Calu3 (cell line): Measurements from ENCODE around the gene PWWP2B. TPM values are rescaled to one million over a fixed set of nuclear protein-coding genes. Genes with fewer than 3 reads are reported as not detected.

ENCODE experiments used
- BruUV-seq: library from RNA; stranded (reverse); fragments of 400-500 nt; replicated peaks from 2 replicates; lab custom pipeline; 2021; lab: Mats Ljungman, UMichigan
- CTCF ChIA-PET: fragments of 300-600 bp; sonication (Branson Sonifier 250); formaldehyde crosslinking; loops from one replicate; lab custom pipeline; 2022; ENCODE audit warnings: antibody characterized with exemption; lab: Charles Lee
- DNase-seq: peaks from one replicate; pipeline ENCODE4 v3.0.0; 2022
- H3K27ac Mint-ChIP-seq: one replicate; pipeline ENCODE4 v1.8.0; 2022; ENCODE audit warnings: mixed read lengths; ENCODE audit not compliant: unreplicated experiment
- H3K27me3 Mint-ChIP-seq: one replicate; pipeline ENCODE4 v1.8.0; 2022; ENCODE audit warnings: mixed read lengths; ENCODE audit not compliant: unreplicated experiment
- H3K36me3 Mint-ChIP-seq: one replicate; pipeline ENCODE4 v1.8.0; 2022; ENCODE audit warnings: mild to moderate bottlenecking, moderate library complexity, mixed read lengths; ENCODE audit not compliant: insufficient read depth, unreplicated experiment
- H3K4me1 Mint-ChIP-seq: one replicate; pipeline ENCODE4 v1.8.0; 2022; ENCODE audit warnings: mild to moderate bottlenecking, low read depth, mixed read lengths; ENCODE audit not compliant: unreplicated experiment
- H3K4me3 Mint-ChIP-seq: one replicate; pipeline ENCODE4 v1.8.0; 2022; ENCODE audit warnings: mild to moderate bottlenecking, low read depth, moderate library complexity, mixed read lengths; ENCODE audit not compliant: unreplicated experiment
- H3K9me3 Mint-ChIP-seq: one replicate; pipeline ENCODE4 v1.8.0; 2022; ENCODE audit warnings: low read depth, mixed read lengths; ENCODE audit not compliant: unreplicated experiment
- intact Hi-C: fragments of 100-400 bp; cut with micrococcal nuclease; formaldehyde crosslinking; loops from one replicate; pipeline ENCODE4 v1.10.0; 2022; ENCODE audit not compliant: unreplicated experiment
- total RNA-seq: library from RNA; stranded (reverse); gene quantifications from 2 replicates; pipeline ENCODE4 v1.2.3, GENCODE V29; 2022
- TF ChIP-seq, protein P1 (sequence below): fragments of 200-600 bp; IDR thresholded peaks from one replicate; pipeline ENCODE4 v1.8.0; 2022; ENCODE audit warnings: antibody characterized with exemption; ENCODE audit not compliant: unreplicated experiment

The PWWP2B gene
- total RNA-seq, 1 experiment from 2014 or later, result 12.9 TPM

GRCh38 chr10:132356621-132357195 is 40.3 kb upstream of the PWWP2B start:
- TF ChIP-seq, protein P1, sequence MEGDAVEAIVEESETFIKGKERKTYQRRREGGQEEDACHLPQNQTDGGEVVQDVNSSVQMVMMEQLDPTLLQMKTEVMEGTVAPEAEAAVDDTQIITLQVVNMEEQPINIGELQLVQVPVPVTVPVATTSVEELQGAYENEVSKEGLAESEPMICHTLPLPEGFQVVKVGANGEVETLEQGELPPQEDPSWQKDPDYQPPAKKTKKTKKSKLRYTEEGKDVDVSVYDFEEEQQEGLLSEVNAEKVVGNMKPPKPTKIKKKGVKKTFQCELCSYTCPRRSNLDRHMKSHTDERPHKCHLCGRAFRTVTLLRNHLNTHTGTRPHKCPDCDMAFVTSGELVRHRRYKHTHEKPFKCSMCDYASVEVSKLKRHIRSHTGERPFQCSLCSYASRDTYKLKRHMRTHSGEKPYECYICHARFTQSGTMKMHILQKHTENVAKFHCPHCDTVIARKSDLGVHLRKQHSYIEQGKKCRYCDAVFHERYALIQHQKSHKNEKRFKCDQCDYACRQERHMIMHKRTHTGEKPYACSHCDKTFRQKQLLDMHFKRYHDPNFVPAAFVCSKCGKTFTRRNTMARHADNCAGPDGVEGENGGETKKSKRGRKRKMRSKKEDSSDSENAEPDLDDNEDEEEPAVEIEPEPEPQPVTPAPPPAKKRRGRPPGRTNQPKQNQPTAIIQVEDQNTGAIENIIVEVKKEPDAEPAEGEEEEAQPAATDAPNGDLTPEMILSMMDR, result no peak
- DNase-seq, result no peak
- BruUV-seq, result no TSS peak
- Mint-ChIP-seq H3K36me3 (peaks cover 6% of the 10 kb centered on the region), H3K9me3 (no peaks in the 10 kb centered on the region), H3K4me1 (no peaks in the 10 kb centered on the region), H3K27ac (no peak overlapping the region), H3K27me3 (no peaks in the 10 kb centered on the region), H3K4me3 (no peak overlapping the region)
- intact Hi-C loops, result no loop called here
- CTCF ChIA-PET, result no interaction called here

- no TSS peak for BruUV-seq
- no peak overlapping the region for H3K27ac Mint-ChIP-seq
Measured at GRCh38 chr10:132357286-132358058, 39.5 kb upstream of the PWWP2B start.

DNA sequence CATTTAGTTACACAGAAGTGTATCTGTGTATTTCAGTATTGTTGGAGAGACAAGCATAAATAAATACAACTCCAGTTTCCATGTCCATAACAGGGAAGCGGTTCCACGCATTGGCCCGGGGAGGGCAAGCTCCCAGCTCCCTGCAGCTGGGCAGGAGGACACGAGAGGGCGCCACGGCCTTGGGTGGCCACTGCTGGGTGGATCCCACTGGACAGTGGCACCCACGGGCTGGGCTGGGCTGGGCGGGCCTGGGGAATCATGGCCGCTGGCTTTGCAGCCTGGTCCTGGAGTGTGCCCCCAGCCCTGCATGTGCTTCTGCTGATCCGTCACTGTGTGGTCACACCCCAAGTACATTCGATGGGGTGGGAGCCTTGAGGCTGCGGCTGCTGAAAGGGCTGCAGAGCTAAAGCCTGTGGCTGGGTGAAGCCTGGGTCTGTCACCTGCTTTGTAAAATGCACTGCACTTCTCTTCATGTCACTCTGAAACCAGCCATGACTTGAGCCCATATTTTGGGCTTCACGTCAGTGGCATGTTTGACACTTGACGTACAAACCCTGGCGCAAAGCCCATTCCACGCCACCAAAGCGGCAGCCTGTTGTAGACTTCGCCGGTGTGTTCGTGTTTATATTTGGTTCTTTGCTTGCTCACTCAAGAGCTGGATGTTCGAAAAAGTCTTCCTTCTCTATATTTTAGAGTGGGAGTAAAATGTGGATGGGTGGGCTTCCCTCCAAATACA is 37.5 kb upstream of the PWWP2B start:
- no TSS peak for BruUV-seq
- peaks cover 8% of the 10 kb centered on the region for H3K36me3 Mint-ChIP-seq

More at GRCh38 chr10:132357286-132358058, 39.5 kb upstream of the PWWP2B start:
- no peak overlapping the region for H3K4me3 Mint-ChIP-seq
- H3K36me3 Mint-ChIP-seq, result peaks cover 11% of the 10 kb centered on the region
- intact Hi-C loops, result no loop called here
- no peak for DNase-seq
- no peaks in the 10 kb centered on the region for H3K9me3 Mint-ChIP-seq
- CTCF ChIA-PET, result no interaction called here
- no peaks in the 10 kb centered on the region for H3K4me1 Mint-ChIP-seq
- no peaks in the 10 kb centered on the region for H3K27me3 Mint-ChIP-seq
- TF ChIP-seq, protein P1, result no peak

More for the DNA sequence above, 37.5 kb upstream of the PWWP2B start:
- no peak for DNase-seq
- Mint-ChIP-seq H3K4me1 (no peaks in the 10 kb centered on the region), H3K27ac (no peak overlapping the region), H3K27me3 (no peaks in the 10 kb centered on the region), H3K4me3 (no peak overlapping the region), H3K9me3 (no peaks in the 10 kb centered on the region)
- TF ChIP-seq, protein P1, result no peak
- intact Hi-C loops, result no loop called here
- CTCF ChIA-PET, result no interaction called here
